ENCODE results near the gene CARD8.

DNA sequence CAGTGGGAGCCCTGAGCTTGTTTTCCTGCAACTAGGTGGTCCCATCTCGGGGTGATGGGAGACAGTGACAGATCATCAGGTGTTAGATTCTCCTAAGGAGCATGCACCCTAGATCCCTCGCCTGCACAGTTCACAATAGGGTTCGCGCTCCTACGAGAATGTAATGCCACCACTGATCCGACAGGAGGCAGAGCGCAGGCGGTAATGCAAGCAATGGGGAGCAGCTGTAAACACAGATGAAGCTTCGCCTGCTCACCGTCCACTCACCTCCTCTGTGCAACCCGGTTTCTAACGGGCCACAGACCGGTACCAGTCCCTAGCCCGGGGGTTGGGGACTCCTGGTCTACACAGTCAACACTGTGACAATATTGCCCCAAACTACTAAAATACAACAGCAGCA lies 38.8 kb downstream of the CARD8 start:
- TF ChIP-seq, protein P1, sequence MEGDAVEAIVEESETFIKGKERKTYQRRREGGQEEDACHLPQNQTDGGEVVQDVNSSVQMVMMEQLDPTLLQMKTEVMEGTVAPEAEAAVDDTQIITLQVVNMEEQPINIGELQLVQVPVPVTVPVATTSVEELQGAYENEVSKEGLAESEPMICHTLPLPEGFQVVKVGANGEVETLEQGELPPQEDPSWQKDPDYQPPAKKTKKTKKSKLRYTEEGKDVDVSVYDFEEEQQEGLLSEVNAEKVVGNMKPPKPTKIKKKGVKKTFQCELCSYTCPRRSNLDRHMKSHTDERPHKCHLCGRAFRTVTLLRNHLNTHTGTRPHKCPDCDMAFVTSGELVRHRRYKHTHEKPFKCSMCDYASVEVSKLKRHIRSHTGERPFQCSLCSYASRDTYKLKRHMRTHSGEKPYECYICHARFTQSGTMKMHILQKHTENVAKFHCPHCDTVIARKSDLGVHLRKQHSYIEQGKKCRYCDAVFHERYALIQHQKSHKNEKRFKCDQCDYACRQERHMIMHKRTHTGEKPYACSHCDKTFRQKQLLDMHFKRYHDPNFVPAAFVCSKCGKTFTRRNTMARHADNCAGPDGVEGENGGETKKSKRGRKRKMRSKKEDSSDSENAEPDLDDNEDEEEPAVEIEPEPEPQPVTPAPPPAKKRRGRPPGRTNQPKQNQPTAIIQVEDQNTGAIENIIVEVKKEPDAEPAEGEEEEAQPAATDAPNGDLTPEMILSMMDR (IDR thresholded peaks at IDR 0.05; ENCODE audit: control extremely low read depth in 1 of 3, insufficient read depth in 1 of 3, low read depth in 1 of 3, low read length in 3 of 3) = peak; percentile 62 to 83 (median 76)
- TF ChIP-seq HDAC6 (IDR thresholded peaks at IDR 0.05; ENCODE audit: low read depth, low read length) = no peak
- TF ChIP-seq, protein P2, sequence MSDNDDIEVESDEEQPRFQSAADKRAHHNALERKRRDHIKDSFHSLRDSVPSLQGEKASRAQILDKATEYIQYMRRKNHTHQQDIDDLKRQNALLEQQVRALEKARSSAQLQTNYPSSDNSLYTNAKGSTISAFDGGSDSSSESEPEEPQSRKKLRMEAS (IDR thresholded peaks at IDR 0.05) = no peak
- no peak for TF ChIP-seq POLR2A (IDR thresholded peaks at IDR 0.05; ENCODE audit: control extremely low read depth in 1 of 2, low read depth in 2 of 2, low read length in 2 of 2)
- TF ChIP-seq ZNF274 (IDR thresholded peaks at IDR 0.05; ENCODE audit: borderline replicate concordance, extremely low read depth, low read length) = no peak
- no peak for TF ChIP-seq EP300 (IDR thresholded peaks at IDR 0.05; ENCODE audit: borderline replicate concordance in 1 of 2, low read depth in 2 of 2, low read length in 2 of 2)
- no peak for TF ChIP-seq TCF12 (IDR thresholded peaks at IDR 0.05; ENCODE audit: low read depth, low read length)
- no peak for TF ChIP-seq POLR2AphosphoS5 (IDR thresholded peaks at IDR 0.05; ENCODE audit: low read depth, low read length)
- no peak for TF ChIP-seq YY1 (IDR thresholded peaks at IDR 0.05; ENCODE audit: low read depth, low read length)
- no peak for TF ChIP-seq CHD1 (IDR thresholded peaks at IDR 0.05; ENCODE audit: low read depth, low read length)
- TF ChIP-seq, protein P3, sequence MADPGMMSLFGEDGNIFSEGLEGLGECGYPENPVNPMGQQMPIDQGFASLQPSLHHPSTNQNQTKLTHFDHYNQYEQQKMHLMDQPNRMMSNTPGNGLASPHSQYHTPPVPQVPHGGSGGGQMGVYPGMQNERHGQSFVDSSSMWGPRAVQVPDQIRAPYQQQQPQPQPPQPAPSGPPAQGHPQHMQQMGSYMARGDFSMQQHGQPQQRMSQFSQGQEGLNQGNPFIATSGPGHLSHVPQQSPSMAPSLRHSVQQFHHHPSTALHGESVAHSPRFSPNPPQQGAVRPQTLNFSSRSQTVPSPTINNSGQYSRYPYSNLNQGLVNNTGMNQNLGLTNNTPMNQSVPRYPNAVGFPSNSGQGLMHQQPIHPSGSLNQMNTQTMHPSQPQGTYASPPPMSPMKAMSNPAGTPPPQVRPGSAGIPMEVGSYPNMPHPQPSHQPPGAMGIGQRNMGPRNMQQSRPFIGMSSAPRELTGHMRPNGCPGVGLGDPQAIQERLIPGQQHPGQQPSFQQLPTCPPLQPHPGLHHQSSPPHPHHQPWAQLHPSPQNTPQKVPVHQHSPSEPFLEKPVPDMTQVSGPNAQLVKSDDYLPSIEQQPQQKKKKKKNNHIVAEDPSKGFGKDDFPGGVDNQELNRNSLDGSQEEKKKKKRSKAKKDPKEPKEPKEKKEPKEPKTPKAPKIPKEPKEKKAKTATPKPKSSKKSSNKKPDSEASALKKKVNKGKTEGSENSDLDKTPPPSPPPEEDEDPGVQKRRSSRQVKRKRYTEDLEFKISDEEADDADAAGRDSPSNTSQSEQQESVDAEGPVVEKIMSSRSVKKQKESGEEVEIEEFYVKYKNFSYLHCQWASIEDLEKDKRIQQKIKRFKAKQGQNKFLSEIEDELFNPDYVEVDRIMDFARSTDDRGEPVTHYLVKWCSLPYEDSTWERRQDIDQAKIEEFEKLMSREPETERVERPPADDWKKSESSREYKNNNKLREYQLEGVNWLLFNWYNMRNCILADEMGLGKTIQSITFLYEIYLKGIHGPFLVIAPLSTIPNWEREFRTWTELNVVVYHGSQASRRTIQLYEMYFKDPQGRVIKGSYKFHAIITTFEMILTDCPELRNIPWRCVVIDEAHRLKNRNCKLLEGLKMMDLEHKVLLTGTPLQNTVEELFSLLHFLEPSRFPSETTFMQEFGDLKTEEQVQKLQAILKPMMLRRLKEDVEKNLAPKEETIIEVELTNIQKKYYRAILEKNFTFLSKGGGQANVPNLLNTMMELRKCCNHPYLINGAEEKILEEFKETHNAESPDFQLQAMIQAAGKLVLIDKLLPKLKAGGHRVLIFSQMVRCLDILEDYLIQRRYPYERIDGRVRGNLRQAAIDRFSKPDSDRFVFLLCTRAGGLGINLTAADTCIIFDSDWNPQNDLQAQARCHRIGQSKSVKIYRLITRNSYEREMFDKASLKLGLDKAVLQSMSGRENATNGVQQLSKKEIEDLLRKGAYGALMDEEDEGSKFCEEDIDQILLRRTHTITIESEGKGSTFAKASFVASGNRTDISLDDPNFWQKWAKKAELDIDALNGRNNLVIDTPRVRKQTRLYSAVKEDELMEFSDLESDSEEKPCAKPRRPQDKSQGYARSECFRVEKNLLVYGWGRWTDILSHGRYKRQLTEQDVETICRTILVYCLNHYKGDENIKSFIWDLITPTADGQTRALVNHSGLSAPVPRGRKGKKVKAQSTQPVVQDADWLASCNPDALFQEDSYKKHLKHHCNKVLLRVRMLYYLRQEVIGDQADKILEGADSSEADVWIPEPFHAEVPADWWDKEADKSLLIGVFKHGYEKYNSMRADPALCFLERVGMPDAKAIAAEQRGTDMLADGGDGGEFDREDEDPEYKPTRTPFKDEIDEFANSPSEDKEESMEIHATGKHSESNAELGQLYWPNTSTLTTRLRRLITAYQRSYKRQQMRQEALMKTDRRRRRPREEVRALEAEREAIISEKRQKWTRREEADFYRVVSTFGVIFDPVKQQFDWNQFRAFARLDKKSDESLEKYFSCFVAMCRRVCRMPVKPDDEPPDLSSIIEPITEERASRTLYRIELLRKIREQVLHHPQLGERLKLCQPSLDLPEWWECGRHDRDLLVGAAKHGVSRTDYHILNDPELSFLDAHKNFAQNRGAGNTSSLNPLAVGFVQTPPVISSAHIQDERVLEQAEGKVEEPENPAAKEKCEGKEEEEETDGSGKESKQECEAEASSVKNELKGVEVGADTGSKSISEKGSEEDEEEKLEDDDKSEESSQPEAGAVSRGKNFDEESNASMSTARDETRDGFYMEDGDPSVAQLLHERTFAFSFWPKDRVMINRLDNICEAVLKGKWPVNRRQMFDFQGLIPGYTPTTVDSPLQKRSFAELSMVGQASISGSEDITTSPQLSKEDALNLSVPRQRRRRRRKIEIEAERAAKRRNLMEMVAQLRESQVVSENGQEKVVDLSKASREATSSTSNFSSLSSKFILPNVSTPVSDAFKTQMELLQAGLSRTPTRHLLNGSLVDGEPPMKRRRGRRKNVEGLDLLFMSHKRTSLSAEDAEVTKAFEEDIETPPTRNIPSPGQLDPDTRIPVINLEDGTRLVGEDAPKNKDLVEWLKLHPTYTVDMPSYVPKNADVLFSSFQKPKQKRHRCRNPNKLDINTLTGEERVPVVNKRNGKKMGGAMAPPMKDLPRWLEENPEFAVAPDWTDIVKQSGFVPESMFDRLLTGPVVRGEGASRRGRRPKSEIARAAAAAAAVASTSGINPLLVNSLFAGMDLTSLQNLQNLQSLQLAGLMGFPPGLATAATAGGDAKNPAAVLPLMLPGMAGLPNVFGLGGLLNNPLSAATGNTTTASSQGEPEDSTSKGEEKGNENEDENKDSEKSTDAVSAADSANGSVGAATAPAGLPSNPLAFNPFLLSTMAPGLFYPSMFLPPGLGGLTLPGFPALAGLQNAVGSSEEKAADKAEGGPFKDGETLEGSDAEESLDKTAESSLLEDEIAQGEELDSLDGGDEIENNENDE (IDR thresholded peaks at IDR 0.05; ENCODE audit: insufficient replicate concordance, low read length) = no peak

All from H1 (cell line).